ENCODE measurements around the gene SNTG2.

The SNTG2 gene

DNA sequence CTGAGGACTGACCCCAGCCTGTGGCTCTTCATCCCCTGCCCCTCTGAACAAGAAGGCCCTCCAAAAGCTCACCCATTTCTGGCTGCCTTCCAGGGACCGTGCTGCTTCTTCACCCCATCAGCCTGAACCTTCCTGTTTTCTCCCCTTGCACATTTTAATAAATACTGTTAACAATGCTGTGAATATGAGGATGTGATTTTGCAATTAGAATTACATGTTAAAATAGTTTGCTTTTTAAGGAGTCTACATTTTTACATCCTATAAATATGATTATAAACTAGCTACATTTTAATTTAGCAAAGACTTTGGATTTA is 4.0 kb downstream of the SNTG2 start:
- no peak for DNase-seq

DNA sequence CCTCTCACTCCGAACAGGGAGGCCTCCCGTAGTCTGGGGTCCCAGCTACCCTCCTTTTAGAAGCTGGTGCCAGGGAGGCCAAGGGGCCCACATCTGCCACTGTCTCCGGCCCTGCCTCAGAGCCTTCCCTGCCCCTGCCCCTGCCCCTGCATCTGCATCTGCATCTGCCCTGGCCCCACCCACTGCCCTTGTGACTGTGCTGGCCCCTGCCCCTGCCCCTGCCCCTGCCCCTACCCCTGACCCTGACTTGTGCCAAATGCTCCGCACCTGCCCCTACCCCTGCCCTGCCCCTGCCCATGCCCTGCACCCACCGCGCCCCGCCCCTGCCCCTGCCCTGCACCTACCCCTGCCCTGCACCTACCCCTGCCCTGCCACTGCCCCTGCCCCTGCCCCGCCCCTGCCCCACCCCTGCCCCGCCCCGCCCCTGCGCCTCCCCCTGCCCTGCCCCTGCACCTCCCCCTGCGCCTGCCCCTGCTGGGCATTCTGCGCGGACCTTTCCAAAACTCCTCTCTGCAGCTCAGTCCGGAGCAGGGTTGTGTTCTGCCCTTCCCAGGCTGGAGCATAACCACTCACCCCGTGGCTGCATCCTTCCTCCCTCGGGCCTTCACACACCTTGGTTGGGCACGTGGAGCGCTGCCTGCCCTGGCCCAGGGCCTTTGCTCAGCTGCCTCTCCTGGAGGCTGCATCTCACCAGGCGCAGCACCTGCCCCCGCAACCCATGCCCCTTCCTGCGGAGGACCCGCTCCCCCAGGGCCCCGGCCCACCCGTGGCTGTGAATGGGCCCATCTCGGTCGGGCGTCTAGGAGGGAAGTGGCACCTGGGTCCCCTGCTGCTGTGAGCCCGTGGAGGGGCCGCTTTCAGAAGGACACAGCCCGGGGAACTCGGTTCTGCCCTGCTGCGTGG is 5.4 kb downstream of the SNTG2 start:
- no peak for DNase-seq

DNA sequence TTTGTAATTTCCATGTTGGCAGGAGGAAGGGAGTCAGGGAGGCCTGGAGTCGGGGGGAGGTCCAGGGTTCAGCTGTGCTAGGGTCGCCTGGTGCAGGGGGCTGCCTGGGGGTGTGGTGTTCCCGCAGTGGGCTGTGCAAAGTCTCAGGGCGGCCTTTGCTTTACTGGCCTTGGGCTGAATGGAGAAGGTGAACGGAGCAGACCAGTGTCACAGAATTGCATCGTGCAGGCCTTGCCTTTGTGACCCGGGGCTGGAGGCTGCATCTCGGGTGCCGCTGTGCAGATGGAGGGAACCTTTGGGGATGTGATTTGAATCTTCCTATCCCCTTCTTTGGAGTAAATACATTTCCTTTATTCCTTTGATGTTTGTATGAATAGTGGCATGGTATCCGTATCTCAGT is 8.8 kb downstream of the SNTG2 start:
- DNase-seq = no peak

DNA sequence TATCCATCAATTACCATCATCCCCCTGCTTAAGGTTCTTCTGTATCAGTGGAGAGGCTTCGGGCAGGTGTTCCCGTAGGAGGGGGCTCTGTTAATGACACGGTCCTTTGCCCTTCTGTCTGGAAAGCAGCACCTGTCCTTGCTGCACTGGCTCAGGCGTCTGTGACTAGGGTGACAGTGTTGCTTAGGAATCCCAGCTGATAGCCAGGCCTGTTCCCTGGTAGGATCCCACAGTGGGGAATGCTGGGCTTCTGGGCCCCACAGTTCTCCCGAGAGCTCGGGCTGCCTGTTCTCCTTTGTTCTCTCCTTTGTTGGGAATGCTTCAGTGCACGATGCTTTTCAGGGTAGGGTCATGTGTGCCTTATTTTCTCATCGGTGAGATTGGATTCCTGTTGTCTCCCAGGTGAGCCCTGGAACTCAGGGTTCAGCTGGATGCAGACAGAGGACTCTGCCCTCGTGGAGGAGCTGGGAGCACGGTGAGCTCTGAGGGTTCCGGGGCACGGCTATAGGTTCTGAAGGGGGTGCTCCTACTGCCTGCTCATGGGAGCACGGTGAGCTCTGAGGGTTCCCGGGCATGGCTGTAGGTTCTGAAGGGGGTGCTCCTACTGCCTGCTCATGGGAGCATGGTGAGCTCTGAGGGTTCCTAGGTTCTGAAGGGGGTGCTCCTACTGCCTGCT is 9.6 kb downstream of the SNTG2 start:
- DNase-seq = peak; percentile 27

DNA sequence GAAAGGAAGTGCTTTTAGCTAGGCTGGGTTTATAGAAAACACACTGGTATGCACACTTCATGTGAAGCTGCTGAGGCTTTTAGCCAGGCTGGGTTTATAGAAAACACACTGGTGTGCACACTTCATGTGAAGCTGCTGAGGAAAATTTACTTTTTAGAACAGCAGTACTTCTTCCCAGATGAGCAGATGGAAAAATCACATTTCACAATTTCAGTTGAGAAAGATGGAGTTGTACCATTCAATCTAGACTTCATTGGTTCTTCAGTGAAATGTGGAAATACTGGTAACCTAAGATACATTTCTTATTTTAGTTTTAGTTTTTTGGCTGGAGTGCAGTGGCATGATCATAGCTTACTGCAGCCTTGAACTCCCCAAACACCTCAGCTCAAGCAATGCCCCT is 11.1 kb downstream of the SNTG2 start:
- no peak for DNase-seq

DNA sequence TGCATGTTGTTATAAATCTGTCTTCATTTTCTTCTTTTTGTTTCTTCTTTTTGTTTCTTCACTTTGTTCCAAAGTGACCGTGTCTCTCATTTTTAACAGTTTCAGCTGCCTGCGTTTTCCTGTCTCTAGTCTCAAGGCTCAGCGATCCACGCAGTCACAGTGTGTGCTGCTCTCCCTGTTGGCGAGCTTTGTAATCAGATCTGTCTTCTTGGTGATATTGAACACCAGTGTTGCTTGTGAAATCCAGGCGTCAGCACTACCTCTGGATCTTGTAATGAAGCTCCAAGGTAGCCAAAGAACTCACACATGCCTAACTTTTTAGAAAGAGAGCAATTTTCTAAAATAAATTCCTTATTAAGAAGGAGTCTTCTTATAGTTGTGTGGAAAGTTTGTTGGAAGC is 13.2 kb downstream of the SNTG2 start:
- DNase-seq = no peak

DNA sequence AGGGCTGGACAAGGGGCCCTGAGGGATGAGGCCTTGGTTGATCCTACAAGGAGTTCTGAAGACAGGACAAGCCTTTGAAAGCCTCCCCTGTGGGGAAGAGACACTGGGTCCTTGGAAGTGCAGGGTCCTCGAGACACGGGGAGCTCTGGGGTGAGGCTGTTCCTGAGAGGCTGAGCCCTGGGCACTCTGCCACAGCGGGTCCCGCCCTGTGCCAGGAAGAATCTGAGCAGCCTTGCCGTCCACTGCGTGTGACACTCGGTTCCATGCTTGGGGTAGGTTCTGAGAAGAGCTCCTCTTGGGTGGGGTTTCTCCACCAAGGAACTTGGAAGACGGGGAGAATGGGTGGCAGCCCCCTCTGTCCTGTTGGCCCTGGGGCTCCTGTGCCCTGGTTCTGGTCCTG is 13.9 kb downstream of the SNTG2 start:
- DNase-seq = no peak

DNA sequence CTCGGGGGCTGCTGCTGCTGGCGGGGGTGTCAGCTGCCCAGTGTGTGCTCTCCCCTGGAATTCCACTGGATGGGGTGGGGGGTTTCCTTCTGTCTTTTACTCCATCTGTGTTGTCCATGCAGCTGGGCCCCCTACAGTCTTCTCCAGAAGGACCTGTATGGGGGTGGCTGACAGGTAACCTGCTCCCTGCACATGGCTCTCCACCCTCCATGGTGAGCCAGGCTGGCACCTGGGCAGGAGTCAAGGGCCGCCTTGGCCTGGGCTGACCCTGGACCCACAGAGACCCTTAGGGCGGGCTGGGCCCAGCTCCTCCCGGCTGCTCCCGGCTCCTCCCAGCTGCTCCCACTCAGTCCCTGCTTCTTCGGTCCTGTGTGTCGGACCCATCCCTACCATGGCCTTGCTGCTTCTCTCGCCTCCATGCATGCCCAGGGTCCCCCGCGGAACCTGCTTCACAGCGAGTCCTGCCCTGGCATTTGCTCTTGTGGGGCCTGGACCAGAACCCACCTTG is 15.0 kb downstream of the SNTG2 start:
- DNase-seq = no peak

DNA sequence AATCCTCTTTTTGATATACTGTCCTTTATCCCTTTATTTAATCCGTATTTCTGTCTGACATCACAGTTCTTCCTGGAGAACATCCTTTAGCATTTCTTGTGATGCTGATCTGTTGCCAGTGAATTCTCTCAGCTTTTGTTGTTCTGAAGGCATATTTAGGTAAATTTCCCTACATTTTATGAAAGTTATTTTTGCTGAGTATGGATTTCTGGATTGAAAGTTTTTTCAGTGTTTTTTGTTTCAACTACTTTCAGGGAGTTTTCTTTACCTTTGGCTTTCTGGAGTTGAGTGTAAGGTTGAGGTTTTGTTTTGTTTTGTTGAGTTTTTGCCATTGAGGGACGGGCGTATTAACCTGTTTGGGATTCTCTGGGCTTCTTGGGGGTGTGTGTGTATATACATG is 22.5 kb downstream of the SNTG2 start:
- no peak for DNase-seq

DNA sequence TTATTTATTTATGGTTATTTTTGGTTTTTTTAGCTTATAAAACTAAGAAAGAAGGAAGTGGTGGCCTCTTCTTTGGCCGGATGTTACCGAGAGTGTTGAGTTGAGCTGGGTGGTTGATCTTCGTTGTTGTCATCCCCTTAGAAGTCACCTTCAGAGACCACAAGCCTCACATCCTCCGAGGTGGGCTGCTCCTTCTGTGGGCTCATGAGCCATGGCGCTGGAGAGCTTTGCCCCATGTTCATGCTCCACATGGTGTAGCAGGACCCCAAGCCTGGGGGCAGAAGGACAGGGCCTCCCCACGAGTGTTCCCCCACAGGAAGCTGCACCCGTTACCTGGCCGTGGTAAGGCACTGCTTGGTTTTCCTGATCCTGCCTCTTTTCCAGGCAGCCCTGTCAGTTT is 23.4 kb downstream of the SNTG2 start:
- no peak for DNase-seq

DNA sequence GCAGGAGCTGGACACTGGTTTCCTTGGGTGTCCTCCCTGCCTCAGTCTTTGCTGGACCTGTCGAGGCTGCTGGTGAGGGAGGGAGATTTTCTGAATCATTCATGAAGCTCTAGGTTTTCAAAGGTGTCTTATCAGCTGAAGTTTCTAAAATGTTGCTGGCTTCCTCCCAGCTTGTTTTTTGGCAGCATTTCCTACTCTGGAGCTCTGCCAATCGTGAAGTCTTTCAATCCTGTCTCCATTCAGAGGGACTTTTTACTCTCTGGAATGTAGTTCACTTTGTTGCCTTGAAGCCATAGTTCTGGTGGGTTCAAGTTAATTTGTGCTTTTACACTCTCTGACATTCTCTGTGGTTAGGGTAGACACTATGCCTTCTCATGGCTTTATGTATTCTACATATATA is 23.9 kb downstream of the SNTG2 start:
- no peak for DNase-seq

DNA sequence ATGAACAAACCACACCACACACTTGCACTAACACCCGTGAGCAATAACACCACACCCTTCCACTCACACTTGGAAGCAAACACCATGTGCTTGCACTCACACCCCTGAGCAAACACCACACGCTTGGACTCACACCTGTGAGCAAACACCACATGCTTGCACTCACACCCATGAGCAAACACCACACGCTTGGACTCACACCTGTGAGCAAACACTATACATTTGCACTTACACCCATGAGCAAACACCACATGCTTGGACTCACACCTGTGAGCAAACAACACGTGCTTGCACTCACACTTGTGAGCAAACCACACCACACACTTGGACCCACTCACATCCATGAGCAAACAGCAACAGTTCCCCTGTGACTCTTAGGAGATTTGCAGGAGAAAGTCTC is 24.4 kb downstream of the SNTG2 start:
- DNase-seq = no peak

DNA sequence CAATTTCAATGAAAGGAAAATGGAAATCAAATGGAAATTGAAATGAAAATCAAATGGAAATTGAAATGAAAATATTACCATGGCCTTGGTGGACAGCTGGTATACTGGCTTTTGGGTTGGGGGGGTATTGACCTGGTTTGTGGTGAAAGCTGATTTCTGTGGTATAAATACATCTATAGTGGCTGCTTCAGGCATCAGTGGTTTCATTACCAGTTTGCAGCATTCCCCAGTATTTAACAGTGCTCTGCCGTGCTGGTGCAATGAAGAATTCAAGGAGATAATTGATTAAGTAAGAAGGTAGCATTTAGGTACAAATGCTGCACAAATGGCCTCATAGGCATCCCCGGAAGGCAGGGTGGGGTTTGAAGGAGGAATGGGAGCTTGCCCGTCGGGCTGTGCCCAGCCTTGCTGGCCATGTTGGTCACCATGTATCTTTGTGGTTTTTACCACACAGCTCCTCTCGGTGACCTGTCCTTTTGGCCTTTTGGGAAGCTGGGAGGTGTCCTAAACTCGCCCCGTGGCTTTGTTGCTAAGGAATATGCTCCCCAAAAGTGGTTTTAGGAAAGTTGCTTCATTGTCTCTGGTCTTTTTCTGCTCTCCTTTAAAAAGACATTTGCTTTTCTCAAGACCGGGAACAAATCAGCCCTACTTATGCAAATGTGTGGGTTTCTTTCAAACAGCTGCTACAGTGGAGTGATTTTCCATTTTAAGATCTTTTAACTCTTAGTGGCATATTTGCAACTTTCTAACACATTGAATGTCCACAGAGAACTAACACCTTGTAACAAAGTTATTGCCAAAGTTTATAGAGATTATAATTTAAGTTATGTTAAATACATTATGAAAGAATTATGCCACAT is 28.6 kb downstream of the SNTG2 start:
- DNase-seq = no peak

DNA sequence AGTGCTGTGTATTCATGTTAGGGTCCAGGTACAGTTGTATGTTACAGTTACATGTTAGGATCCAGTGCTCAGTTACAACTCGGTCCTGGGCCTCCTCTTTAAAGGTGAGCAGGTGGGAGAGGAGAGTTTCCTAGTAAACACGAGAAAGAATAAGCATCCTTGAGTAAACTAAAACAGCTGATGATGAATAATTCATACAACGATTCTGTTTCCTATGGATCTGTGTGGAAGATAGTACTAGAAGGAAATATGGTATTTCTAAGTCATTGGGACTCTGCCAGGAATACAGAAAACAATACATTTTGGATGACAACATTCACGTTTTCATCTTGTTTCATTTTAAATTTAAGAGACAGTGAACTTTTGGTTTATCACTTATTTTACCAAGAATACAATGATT is 29.5 kb downstream of the SNTG2 start:
- DNase-seq = peak; percentile 10

DNA sequence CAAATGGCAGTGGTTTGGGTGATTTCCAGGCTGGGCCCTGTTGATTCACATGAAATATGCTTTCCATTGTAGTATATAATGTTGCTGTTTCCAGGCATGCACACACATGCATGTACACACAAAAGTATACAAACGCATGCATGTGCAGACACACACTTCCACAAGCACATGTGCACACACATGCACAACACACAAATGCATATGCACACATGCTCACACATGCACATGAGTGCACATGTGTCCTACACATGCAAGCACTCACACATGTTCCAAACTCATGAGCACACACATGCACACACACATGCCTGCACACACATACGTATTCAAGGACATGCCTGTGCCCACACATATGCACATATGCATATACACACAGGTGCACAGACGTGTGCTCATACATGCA is 30.6 kb downstream of the SNTG2 start:
- DNase-seq = no peak

DNA sequence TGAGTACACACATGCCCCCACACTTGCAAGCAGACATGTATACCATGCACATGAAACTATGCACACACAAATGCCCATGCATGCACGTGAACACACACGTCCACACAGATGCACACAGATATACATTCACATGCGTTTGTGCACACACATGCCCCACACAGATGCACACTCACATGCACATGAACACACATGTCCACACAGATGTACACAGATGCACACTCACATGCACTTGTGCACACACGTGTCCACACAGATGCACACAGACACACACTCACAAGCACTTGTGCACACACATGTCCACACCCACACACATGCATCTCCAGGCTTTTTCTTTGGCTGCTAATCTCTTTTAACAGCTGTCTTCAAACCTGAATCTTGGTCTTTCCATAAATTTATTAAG is 31.1 kb downstream of the SNTG2 start:
- DNase-seq = no peak

DNA sequence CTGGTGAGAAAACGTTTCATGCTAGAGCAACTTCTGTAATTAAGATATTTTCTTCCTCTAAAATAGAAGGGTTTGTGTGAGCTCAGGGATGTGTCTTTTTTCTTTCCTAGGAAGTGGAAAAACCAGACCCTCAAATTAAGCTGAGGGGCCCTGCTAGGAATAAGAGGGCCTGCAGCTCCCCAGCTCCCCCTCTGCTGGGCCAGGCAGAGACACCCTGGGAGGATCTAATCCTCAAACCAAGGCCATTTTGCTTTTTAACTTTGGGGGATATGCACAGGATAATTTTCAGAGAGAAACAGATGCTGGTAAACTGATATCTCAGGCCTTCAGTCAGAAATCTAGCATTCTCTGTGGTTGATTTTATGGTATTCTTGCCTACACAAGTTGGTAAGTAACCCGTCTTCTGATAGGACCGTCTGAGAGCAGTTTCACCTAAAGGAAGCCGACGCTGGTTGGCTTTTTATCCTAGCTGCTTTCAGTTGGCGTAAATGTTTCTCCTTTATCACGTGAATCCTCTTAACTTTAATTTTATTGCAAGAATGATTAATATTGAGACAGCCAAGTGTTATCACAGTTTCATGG is 34.8 kb downstream of the SNTG2 start:
- no peak for DNase-seq

DNA sequence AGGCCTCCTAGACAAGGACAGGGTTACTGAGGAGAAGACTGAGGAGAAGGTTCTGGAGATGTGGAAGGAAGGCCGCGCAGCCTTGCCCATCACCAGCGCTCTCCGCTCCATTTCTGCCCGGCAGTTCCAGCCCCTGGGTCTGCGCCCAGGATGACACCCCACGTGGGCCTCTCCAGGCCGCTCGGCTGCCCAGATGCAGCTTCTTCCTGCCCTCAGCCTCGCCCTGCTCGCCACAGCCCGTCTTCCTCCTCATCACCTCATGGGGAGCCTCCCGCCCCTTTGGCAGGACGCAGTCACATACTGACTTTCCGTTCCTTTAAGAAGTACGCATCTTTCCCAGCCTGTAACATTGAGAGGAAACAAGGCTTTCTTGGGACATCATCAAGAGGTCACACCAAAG is 37.1 kb downstream of the SNTG2 start:
- no peak for DNase-seq

DNA sequence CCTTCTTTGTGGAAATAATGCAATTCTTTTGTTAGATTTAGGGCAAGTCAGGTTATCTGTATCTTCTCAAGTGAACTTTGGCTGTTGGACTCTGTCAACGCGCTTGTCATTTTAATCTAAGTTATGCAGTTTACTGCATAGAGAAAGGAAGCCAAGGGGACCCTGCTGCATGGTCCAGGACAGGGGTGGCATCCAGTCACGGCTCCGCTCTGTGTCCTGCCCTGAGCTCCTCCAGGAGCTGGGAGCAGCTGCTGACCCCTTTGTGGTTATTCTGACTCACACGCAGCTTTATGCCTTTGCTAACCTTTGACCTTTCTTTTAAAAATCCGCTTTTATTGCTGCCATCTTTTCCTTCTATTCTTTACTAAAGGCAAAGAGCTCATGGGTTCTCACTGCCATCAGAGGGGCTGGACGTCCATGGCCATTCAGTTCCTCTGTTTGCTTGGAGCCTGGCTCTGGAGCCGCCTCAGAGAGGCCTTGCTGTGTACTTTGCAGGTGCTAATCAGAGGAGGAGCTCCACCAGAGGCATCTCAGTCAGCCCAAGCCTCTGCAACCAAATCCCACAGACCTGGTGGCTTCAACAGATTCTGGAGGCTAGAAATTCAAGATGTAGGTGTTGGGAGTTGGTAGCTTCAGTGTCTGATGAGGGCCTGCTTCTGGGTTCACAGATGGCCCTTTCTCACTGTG is 39.3 kb downstream of the SNTG2 start:
- DNase-seq = no peak

DNA sequence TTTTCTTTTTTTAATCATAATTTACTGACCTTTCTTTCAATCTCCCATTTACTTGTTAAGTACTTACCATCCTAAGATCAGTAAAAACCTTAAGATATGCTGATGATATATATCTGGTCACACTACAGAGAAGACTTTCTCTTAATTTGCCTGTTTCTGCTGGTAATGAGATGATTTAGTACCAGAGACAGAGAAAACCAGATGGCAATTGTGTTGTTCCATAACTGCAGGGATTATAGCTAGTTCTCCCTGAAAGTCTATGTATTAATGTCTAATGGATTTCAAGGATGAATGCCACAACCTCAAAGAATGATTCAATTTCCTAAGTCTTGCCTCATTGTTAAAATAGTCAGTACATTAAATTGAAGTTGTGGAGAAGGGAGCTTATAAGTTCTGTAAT is 40.3 kb downstream of the SNTG2 start:
- DNase-seq = no peak

DNA sequence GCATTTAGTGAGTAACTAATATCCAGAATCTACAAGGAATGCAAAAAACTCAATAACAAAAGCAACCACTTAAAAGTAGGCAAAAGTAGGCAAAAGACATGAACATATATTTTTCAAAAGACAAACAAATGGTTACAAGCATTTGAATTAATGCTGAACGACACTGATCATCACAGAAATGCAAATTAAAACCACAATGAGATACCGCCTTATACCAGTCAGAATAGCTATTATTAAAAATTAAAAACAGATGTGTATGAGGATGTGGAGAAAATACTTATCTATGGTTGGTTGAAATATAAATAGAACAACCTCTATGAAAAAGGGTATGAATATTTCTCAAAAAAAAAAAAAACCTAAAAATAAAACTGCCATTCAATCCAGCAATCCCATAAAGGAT is 51.7 kb downstream of the SNTG2 start:
- no peak for DNase-seq

DNA sequence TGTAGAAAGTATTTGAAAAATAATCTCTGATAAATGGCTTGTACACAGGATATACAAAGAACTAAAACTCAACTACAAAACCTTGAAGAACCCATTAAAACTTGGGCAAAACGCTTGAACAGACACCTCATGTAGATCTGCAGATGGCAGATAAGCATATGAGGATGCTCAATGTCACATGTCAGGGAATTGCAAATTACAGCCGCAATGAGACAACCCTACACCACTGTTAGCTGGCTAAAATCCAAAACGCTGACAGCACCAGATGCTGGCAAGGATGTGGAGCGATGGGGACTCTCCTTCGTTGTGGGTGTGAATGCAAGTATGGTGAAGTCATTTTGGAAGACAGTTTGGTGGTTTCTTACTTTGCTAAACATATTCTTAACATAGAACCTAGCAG is 53.7 kb downstream of the SNTG2 start:
- no peak for DNase-seq

All from NCI-H1092 (cell line).